H9 (cell line): ENCODE data around the gene DNAJC9. TPM values are rescaled to one million over a fixed set of nuclear protein-coding genes. Genes with fewer than 3 reads are reported as not detected.

Source experiments
- DNase-seq: peaks from one replicate; pipeline ENCODE4 v3.0.0-alpha.2; 2017
- H2AFZ ChIP-seq: one replicate; pipeline ENCODE4 v1.6.1; 2013; ENCODE audit warnings: mild to moderate bottlenecking, low read length, control low read depth, moderate library complexity
- H2AK5ac ChIP-seq: 2 replicates; pipeline ENCODE4 v1.6.1; 2013; ENCODE audit warnings: low read length, control low read depth, mixed read lengths; ENCODE audit not compliant: insufficient read length
- H2BK120ac ChIP-seq: one replicate; pipeline ENCODE4 v1.6.1; 2013; ENCODE audit warnings: low read depth, mild to moderate bottlenecking, low read length, control low read depth, inconsistent platforms; ENCODE audit not compliant: poor library complexity, severe bottlenecking
- H2BK12ac ChIP-seq: 2 replicates; pipeline ENCODE4 v1.6.1; 2013; ENCODE audit warnings: low read length, control low read depth, mixed read lengths, low read depth; ENCODE audit not compliant: insufficient read length
- H2BK15ac ChIP-seq: 2 replicates; pipeline ENCODE4 v1.6.1; 2013; ENCODE audit warnings: low read depth, low read length, control low read depth
- H2BK20ac ChIP-seq: one replicate; pipeline ENCODE4 v1.6.1; 2013; ENCODE audit warnings: low read depth, mild to moderate bottlenecking, low read length, control low read depth, inconsistent platforms; ENCODE audit not compliant: poor library complexity, severe bottlenecking
- H2BK5ac ChIP-seq: 2 replicates; pipeline ENCODE4 v1.6.1; 2013; ENCODE audit warnings: low read length, control low read depth, mixed read lengths; ENCODE audit not compliant: insufficient read length
- H3K14ac ChIP-seq: 2 replicates; pipeline ENCODE4 v1.6.1; 2013; ENCODE audit warnings: low read length, control low read depth; ENCODE audit not compliant: insufficient read depth
- H3K18ac ChIP-seq: 2 replicates; pipeline ENCODE4 v1.6.1; 2013; ENCODE audit warnings: low read depth, mild to moderate bottlenecking, mixed read lengths, low read length, control low read depth; ENCODE audit not compliant: insufficient read length
- H3K23ac ChIP-seq: 2 replicates; pipeline ENCODE4 v1.6.1; 2013; ENCODE audit warnings: low read length, control low read depth, mixed read lengths, low read depth; ENCODE audit not compliant: insufficient read length
- H3K23me2 ChIP-seq: 2 replicates; pipeline ENCODE4 v1.6.1; 2013; ENCODE audit warnings: low read depth, mild to moderate bottlenecking, mixed read lengths, low read length, control low read depth; ENCODE audit not compliant: insufficient read length, poor library complexity, severe bottlenecking
- H3K27ac ChIP-seq: 2 replicates; pipeline ENCODE4 v1.5.1; 2013; ENCODE audit warnings: low read length, control low read depth, mixed read lengths, low read depth; ENCODE audit not compliant: insufficient read length
- H3K27me3 ChIP-seq: 2 replicates; pipeline ENCODE4 v1.6.1; 2013; ENCODE audit warnings: low read length, control low read depth, inconsistent platforms; ENCODE audit not compliant: insufficient read depth
- H3K4ac ChIP-seq: 2 replicates; pipeline ENCODE4 v1.6.1; 2013; ENCODE audit warnings: low read depth, mild to moderate bottlenecking, control low read depth, inconsistent platforms, low read length, moderate library complexity
- H3K4me1 ChIP-seq: 2 replicates; pipeline ENCODE4 v1.6.1; 2013; ENCODE audit warnings: low read length, control low read depth, inconsistent platforms; ENCODE audit not compliant: insufficient read depth
- H3K4me2 ChIP-seq: 2 replicates; pipeline ENCODE4 v1.6.1; 2013; ENCODE audit warnings: low read length, control low read depth, mixed read lengths; ENCODE audit not compliant: insufficient read length, insufficient read depth
- H3K56ac ChIP-seq: 2 replicates; pipeline ENCODE4 v1.6.1; 2013; ENCODE audit warnings: low read depth, mild to moderate bottlenecking, mixed read lengths, low read length, control low read depth; ENCODE audit not compliant: insufficient read length
- H3K79me1 ChIP-seq: 2 replicates; pipeline ENCODE4 v1.6.1; 2013; ENCODE audit warnings: low read depth, mild to moderate bottlenecking, moderate library complexity, low read length, control low read depth, inconsistent platforms; ENCODE audit not compliant: insufficient read depth, poor library complexity, severe bottlenecking
- H3K79me2 ChIP-seq: 2 replicates; pipeline ENCODE4 v1.6.1; 2013; ENCODE audit warnings: low read length, control low read depth, inconsistent platforms; ENCODE audit not compliant: insufficient read depth
- H3K9ac ChIP-seq: 2 replicates; pipeline ENCODE4 v1.6.1; 2013; ENCODE audit warnings: low read length, control low read depth, mixed read lengths; ENCODE audit not compliant: insufficient read length; ENCODE audit errors: extremely low read depth
- H3K9me3 ChIP-seq: one replicate; pipeline ENCODE4 v1.6.1; 2013; ENCODE audit warnings: low read depth, low read length, inconsistent platforms; ENCODE audit not compliant: control insufficient read depth
- H3T11ph ChIP-seq: one replicate; pipeline ENCODE4 v1.6.1; 2013; ENCODE audit warnings: mild to moderate bottlenecking, low read length, control low read depth, inconsistent platforms
- H4K20me1 ChIP-seq: one replicate; pipeline ENCODE4 v1.6.1; 2013; ENCODE audit not compliant: control insufficient read depth, insufficient read length, insufficient read depth
- H4K5ac ChIP-seq: 2 replicates; pipeline ENCODE4 v1.6.1; 2013; ENCODE audit warnings: low read depth, mild to moderate bottlenecking, mixed read lengths, low read length, control low read depth; ENCODE audit not compliant: insufficient read length
- H4K8ac ChIP-seq: replicated peaks from 2 replicates; pipeline ENCODE4 v1.6.1; 2013; ENCODE audit warnings: low read length, control low read depth, mixed read lengths, low read depth; ENCODE audit not compliant: insufficient read length
- H4K91ac ChIP-seq: 2 replicates; pipeline ENCODE4 v1.6.1; 2013; ENCODE audit warnings: low read depth, mild to moderate bottlenecking, moderate library complexity, mixed read lengths, low read length, control low read depth; ENCODE audit not compliant: insufficient read length
- H3K27ac Mint-ChIP-seq, 3 experiments: 2 replicates in 2 of 3; 3 replicates in 1 of 3; pipeline ENCODE4 v1.8.0; 2020 to 2021; ENCODE audit warnings: mixed read lengths in 3 of 3, mild to moderate bottlenecking in 1 of 3, moderate library complexity in 1 of 3
- H3K27me3 Mint-ChIP-seq: 2 replicates; pipeline ENCODE4 v1.8.0; 2021; ENCODE audit warnings: low read depth, mild to moderate bottlenecking, moderate library complexity, mixed read lengths
- H3K36me3 Mint-ChIP-seq, 3 experiments: 2 replicates in 2 of 3; 3 replicates in 1 of 3; pipeline ENCODE4 v1.8.0; 2020 to 2021; ENCODE audit warnings: low read depth in 3 of 3, mixed read lengths in 3 of 3; ENCODE audit not compliant: insufficient read depth in 1 of 3
- H3K4me1 Mint-ChIP-seq, 2 experiments: 2 replicates each; pipeline ENCODE4 v1.8.0; 2020; ENCODE audit warnings: mixed read lengths in 2 of 2
- H3K4me3 Mint-ChIP-seq, 2 experiments: 2 replicates in 1 of 2; 3 replicates in 1 of 2; pipeline ENCODE4 v1.8.0; 2020 to 2021; ENCODE audit warnings: mild to moderate bottlenecking in 2 of 2, mixed read lengths in 2 of 2, moderate library complexity in 1 of 2
- H3K9me3 Mint-ChIP-seq, 2 experiments: 2 replicates in 1 of 2; 3 replicates in 1 of 2; pipeline ENCODE4 v1.8.0; 2020; ENCODE audit warnings: mild to moderate bottlenecking in 2 of 2, mixed read lengths in 2 of 2, moderate library complexity in 1 of 2
- WGBS: extraction: QIAGEN DNeasy Blood & Tissue Kit; methylation state at CpG from one replicate; pipeline ENCODE4 v1.1.7; 2013; ENCODE audit warnings: missing lambda C conversion rate, low lambda C conversion rate, mixed read lengths; ENCODE audit not compliant: insufficient read length; ENCODE audit errors: extremely low coverage; 5-methylcytosine and 5-hydroxymethylcytosine counted together
- total RNA-seq: library from RNA; stranded (reverse); gene quantifications from 2 replicates; pipeline ENCODE4 v1.2.1, GENCODE V29; 2021
- TF ChIP-seq, protein P1 (sequence below): fragments of 200-600 bp; sonication (generic); conservative IDR thresholded peaks from 3 replicates; pipeline ENCODE4 v1.8.0; 2021; ENCODE audit warnings: antibody characterized with exemption, mild to moderate bottlenecking

DNAJC9 gene
- total RNA-seq, 1 experiment from 2014 or later, result 45.7 TPM

DNA sequence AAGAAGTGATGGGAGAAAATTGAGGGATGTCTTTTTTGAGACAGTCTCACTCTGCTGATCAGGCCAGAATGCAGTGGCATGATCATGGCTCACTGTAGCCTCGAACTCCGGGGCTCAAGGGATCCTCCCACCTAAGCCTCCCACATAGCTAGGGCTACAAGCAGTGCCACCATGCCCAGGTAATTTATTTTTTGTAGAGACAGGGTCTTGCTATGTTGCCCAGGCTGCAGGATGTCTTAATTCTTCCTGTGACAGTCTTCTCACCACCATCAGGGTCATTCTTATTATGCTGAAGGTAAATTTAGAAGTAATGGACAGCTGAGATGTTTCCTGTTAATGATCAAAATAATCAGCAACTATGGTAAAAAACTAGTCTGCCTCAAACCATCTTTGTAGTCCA is 7.1 kb downstream of the DNAJC9 start:
- Histone ChIP-seq H2AK5ac (no peak overlapping the region), H3K14ac (no peak overlapping the region), H2AFZ (no peak overlapping the region), H3K18ac (no peak overlapping the region), H3K9me3 (no peaks in the 10 kb centered on the region), H2BK5ac (no peak overlapping the region), H4K91ac (no peak overlapping the region), H2BK120ac (no peak overlapping the region), H3K23ac (no peak overlapping the region), H4K8ac (no peak overlapping the region), H3K4ac (no peak overlapping the region), H3K9ac (no peak overlapping the region), H3K79me2 (peaks cover 2% of the 10 kb centered on the region; the same call in 1 of the 2 replicates), H4K20me1 (no peaks in the 10 kb centered on the region), H2BK12ac (no peak overlapping the region), H3K23me2 (no peaks in the 10 kb centered on the region), H3K79me1 (peaks cover 7% of the 10 kb centered on the region), H3K4me2 (no peak overlapping the region), H2BK15ac (no peak overlapping the region), H3K4me1 (no peaks in the 10 kb centered on the region), H2BK20ac (no peak overlapping the region), H3K27ac (no peak overlapping the region), H4K5ac (no peak overlapping the region), H3K56ac (no peak overlapping the region), H3K27me3 (no peaks in the 10 kb centered on the region), H3T11ph (no peak overlapping the region)
- Mint-ChIP-seq H3K4me1 (peaks cover 5% of the 10 kb centered on the region in 2 experiments), H3K27me3 (no peaks in the 10 kb centered on the region), H3K27ac (no peak overlapping the region), H3K36me3 (peaks cover 34 to 68% (median 56%) of the 10 kb centered on the region in 3 experiments), H3K4me3 (no peak overlapping the region), H3K9me3 (no peaks in the 10 kb centered on the region)
- no CpG with 5 or more reads among the region's 2 CpGs for WGBS
- no peak for DNase-seq
- TF ChIP-seq, protein P1, sequence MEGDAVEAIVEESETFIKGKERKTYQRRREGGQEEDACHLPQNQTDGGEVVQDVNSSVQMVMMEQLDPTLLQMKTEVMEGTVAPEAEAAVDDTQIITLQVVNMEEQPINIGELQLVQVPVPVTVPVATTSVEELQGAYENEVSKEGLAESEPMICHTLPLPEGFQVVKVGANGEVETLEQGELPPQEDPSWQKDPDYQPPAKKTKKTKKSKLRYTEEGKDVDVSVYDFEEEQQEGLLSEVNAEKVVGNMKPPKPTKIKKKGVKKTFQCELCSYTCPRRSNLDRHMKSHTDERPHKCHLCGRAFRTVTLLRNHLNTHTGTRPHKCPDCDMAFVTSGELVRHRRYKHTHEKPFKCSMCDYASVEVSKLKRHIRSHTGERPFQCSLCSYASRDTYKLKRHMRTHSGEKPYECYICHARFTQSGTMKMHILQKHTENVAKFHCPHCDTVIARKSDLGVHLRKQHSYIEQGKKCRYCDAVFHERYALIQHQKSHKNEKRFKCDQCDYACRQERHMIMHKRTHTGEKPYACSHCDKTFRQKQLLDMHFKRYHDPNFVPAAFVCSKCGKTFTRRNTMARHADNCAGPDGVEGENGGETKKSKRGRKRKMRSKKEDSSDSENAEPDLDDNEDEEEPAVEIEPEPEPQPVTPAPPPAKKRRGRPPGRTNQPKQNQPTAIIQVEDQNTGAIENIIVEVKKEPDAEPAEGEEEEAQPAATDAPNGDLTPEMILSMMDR, result no peak
